ENCODE data around the gene ZDHHC16.
"Not testable (repeated sequence)": the region's sequence is repeated elsewhere in the genome, so short reads cannot be mapped to it uniquely, and the experiment has no call there.

Gene ZDHHC16

GRCh38 chr10:97434557-97434956 is 11.4 kb upstream of the ZDHHC16 start:
- DNase-seq (ENCODE audit: low read depth, low spot score), result no peak

GRCh38 chr10:97435211-97435610 is 10.8 kb upstream of the ZDHHC16 start:
- no peak for DNase-seq (ENCODE audit: low read depth, low spot score)

- no peak for DNase-seq (ENCODE audit: low read depth, low spot score)
Observed at GRCh38 chr10:97442277-97442676, 3.7 kb upstream of the ZDHHC16 start.

GRCh38 chr10:97444212-97444611 is 1.8 kb upstream of the ZDHHC16 start:
- no peak for DNase-seq (ENCODE audit: low read depth, low spot score)

GRCh38 chr10:97445357-97445721 is 636 bp upstream of the ZDHHC16 start:
- DNase-seq (ENCODE audit: low read depth, low spot score), result no peak

- no peak for DNase-seq (ENCODE audit: low read depth, low spot score)
Observed at GRCh38 chr10:97450828-97451227, 4.9 kb downstream of the ZDHHC16 start.

- DNase-seq (ENCODE audit: low read depth, low spot score), result no peak
Observed at GRCh38 chr10:97451605-97452004, 5.6 kb downstream of the ZDHHC16 start.

GRCh38 chr10:97452352-97452751 is 6.4 kb downstream of the ZDHHC16 start:
- no peak for DNase-seq (ENCODE audit: low read depth, low spot score)

- no peak for DNase-seq (ENCODE audit: low read depth, low spot score)
Observed at GRCh38 chr10:97454330-97455036, 8.5 kb downstream of the ZDHHC16 start.

- DNase-seq (ENCODE audit: low read depth, low spot score), result no peak
Observed at GRCh38 chr10:97456034-97456685, 10.2 kb downstream of the ZDHHC16 start.

GRCh38 chr10:97456686-97457065 is 10.7 kb downstream of the ZDHHC16 start:
- no peak for DNase-seq (ENCODE audit: low read depth, low spot score)

- no peak for DNase-seq (ENCODE audit: low read depth, low spot score)
Observed at GRCh38 chr10:97459111-97459510, 13.1 kb downstream of the ZDHHC16 start.

GRCh38 chr10:97459933-97460332 is 14.0 kb downstream of the ZDHHC16 start:
- DNase-seq (ENCODE audit: low read depth, low spot score), result no peak

GRCh38 chr10:97462309-97462708 is 16.3 kb downstream of the ZDHHC16 start:
- DNase-seq (ENCODE audit: low read depth, low spot score), result no peak

GRCh38 chr10:97463363-97464132 is 17.6 kb downstream of the ZDHHC16 start:
- no peak for DNase-seq (ENCODE audit: low read depth, low spot score)

- DNase-seq (ENCODE audit: low read depth, low spot score), result no peak
Observed at GRCh38 chr10:97464226-97464625, 18.3 kb downstream of the ZDHHC16 start.

- no peak for DNase-seq (ENCODE audit: low read depth, low spot score)
Observed at GRCh38 chr10:97465982-97466381, 20.0 kb downstream of the ZDHHC16 start.

- DNase-seq (ENCODE audit: low read depth, low spot score), result no peak
Observed at GRCh38 chr10:97466755-97467154, 20.8 kb downstream of the ZDHHC16 start.

- no peak for DNase-seq (ENCODE audit: low read depth, low spot score)
Observed at GRCh38 chr10:97468162-97468561, 22.2 kb downstream of the ZDHHC16 start.

GRCh38 chr10:97468781-97469180 is 22.8 kb downstream of the ZDHHC16 start:
- not testable (repeated sequence) for DNase-seq (ENCODE audit: low read depth, low spot score)

GRCh38 chr10:97474918-97475317 is 28.9 kb downstream of the ZDHHC16 start:
- no peak for DNase-seq (ENCODE audit: low read depth, low spot score)

- DNase-seq (ENCODE audit: low read depth, low spot score), result no peak
Observed at GRCh38 chr10:97475936-97476594, 30.1 kb downstream of the ZDHHC16 start.
